ENCODE measurements around the gene LNPEP. TPM values are rescaled to one million over a fixed set of nuclear protein-coding genes. Genes with fewer than 3 reads are reported as not detected.

Gene LNPEP
- total RNA-seq, 1 experiment from 2014 or later: 85.5 TPM

DNA sequence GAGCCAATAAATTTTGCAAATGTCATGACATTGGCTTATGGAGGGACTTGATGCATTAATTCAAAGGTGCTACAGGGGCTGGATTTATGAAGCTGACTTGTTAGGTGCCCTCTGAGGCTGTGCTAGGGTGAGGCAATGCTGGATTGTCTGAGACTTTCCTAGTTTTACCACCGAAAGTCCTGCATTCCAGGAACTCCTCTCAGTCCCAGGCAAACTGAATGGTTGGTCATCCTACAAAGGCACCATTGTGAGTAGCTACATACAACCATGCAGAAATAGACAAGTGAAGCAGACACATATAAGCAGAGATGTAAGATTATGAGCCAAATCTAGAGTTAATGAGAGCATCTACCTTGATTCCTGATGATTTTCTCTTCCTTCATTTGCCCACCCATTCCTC is 111.2 kb downstream of the LNPEP start:
- no peak overlapping the region for H3K4me3 Mint-ChIP-seq (ENCODE audit: low read depth, unreplicated experiment)
- peaks cover 26% of the 10 kb centered on the region for H3K4me1 Mint-ChIP-seq (ENCODE audit: low read depth, unreplicated experiment)
- intact Hi-C loops (cut with micrococcal nuclease; ENCODE audit: unreplicated experiment): loop anchor here (5.0 to 10.0 kb wide), 2 partner anchors 98 to 115 kb away; partner anchors contain the start of gene LIX1
- H3K27me3 Mint-ChIP-seq (ENCODE audit: unreplicated experiment): peaks cover 18% of the 10 kb centered on the region
- no peaks in the 10 kb centered on the region for H3K36me3 Mint-ChIP-seq (ENCODE audit: insufficient read depth, unreplicated experiment)
- TF ChIP-seq, protein P1, sequence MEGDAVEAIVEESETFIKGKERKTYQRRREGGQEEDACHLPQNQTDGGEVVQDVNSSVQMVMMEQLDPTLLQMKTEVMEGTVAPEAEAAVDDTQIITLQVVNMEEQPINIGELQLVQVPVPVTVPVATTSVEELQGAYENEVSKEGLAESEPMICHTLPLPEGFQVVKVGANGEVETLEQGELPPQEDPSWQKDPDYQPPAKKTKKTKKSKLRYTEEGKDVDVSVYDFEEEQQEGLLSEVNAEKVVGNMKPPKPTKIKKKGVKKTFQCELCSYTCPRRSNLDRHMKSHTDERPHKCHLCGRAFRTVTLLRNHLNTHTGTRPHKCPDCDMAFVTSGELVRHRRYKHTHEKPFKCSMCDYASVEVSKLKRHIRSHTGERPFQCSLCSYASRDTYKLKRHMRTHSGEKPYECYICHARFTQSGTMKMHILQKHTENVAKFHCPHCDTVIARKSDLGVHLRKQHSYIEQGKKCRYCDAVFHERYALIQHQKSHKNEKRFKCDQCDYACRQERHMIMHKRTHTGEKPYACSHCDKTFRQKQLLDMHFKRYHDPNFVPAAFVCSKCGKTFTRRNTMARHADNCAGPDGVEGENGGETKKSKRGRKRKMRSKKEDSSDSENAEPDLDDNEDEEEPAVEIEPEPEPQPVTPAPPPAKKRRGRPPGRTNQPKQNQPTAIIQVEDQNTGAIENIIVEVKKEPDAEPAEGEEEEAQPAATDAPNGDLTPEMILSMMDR (IDR thresholded peaks at IDR 0.05; ENCODE audit: unreplicated experiment): no peak
- H3K9me3 Mint-ChIP-seq (ENCODE audit: low read depth, unreplicated experiment): peaks cover 2% of the 10 kb centered on the region
- BruUV-seq (replicated peaks): no TSS peak
- CTCF ChIA-PET: interaction anchor here (0.8 to 1.0 kb wide), 2 partner anchors 178 to 1704 kb away, joined by 3 read pairs; no protein-coding TSS in a partner anchor
- H3K27ac Mint-ChIP-seq (ENCODE audit: unreplicated experiment): no peak overlapping the region
- DNase-seq: no peak

DNA sequence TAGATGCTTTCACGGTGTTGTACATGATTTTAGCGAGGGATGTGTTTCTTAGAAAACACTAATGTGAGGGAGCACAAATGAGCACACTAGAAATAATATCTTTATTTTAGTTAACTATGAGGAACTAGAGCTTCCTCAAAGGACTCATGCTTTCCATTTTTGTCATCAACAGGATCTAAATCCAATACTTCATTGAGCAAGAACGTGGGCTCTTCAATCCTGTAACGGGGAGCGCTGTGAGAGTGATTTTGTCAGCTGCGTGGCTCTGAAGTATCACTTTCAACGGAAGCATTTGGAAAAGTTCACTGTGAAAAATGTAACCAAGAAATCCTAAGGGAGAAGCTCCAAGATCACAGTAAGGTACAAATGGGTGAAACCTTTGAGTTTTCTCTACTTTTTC is 113.3 kb downstream of the LNPEP start:
- Mint-ChIP-seq H3K27me3 (ENCODE audit: unreplicated experiment) (peaks cover 18% of the 10 kb centered on the region), H3K4me3 (ENCODE audit: low read depth, unreplicated experiment) (no peak overlapping the region), H3K4me1 (ENCODE audit: low read depth, unreplicated experiment) (peaks cover 11% of the 10 kb centered on the region), H3K9me3 (ENCODE audit: low read depth, unreplicated experiment) (peaks cover 2% of the 10 kb centered on the region), H3K36me3 (ENCODE audit: insufficient read depth, unreplicated experiment) (no peaks in the 10 kb centered on the region), H3K27ac (ENCODE audit: unreplicated experiment) (no peak overlapping the region)
- CTCF ChIA-PET: no interaction called here
- no peak for DNase-seq
- intact Hi-C loops (cut with micrococcal nuclease; ENCODE audit: unreplicated experiment): loop anchor here (5.0 to 10.0 kb wide), 2 partner anchors 96 to 113 kb away; partner anchors contain the start of gene LIX1
- TF ChIP-seq, protein P1 (IDR thresholded peaks at IDR 0.05; ENCODE audit: unreplicated experiment): no peak
- BruUV-seq (replicated peaks): no TSS peak

DNA sequence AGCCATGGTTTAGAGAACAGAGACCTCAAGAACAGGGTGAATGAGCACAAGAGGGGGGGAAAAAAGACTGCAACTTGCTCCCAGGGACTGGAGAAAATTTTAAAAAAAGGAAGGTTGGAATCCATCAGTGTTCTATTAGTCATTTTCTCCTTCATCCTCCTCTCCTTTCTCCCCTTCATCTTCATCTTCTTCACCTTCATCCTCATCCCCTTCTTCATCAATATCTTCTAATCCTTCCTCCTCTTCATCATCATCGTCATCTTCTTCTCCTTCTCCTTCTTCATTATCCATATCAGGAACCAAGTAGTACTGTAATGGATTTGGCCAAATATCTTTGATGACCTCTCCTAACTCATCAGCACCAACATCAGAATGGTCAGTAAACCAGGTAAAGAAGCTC is 120.4 kb downstream of the LNPEP start:
- Mint-ChIP-seq H3K4me3 (ENCODE audit: low read depth, unreplicated experiment) (no peak overlapping the region), H3K36me3 (ENCODE audit: insufficient read depth, unreplicated experiment) (no peaks in the 10 kb centered on the region), H3K27me3 (ENCODE audit: unreplicated experiment) (peaks cover 16% of the 10 kb centered on the region), H3K9me3 (ENCODE audit: low read depth, unreplicated experiment) (no peaks in the 10 kb centered on the region), H3K4me1 (ENCODE audit: low read depth, unreplicated experiment) (no peaks in the 10 kb centered on the region), H3K27ac (ENCODE audit: unreplicated experiment) (no peak overlapping the region)
- no TSS peak for BruUV-seq (replicated peaks)
- CTCF ChIA-PET: no interaction called here
- no peak for DNase-seq
- TF ChIP-seq, protein P1 (IDR thresholded peaks at IDR 0.05; ENCODE audit: unreplicated experiment): no peak
- intact Hi-C loops (cut with micrococcal nuclease; ENCODE audit: unreplicated experiment): no loop called here

DNA sequence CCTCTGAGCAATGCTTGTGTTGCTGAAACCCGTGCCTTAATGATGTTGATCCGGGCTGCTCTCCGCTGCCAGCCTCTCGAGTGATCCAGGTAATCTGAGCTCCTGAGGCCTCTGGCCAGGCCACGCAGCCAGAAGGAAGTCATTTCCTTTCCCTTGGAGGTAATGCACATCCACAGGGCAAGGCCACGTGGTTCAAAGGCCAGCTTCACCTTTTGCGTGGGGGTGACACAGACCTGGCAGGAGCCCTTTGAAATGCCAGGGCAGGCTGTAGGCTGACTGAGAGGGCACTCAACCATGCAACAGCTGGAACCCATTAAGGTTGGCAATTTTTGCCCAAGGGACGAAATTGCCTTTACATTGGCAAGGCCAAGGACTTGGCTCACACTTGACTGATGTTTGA is 126.2 kb downstream of the LNPEP start:
- Mint-ChIP-seq H3K4me3 (ENCODE audit: low read depth, unreplicated experiment) (no peak overlapping the region), H3K27ac (ENCODE audit: unreplicated experiment) (no peak overlapping the region), H3K9me3 (ENCODE audit: low read depth, unreplicated experiment) (no peaks in the 10 kb centered on the region), H3K27me3 (ENCODE audit: unreplicated experiment) (peaks cover 5% of the 10 kb centered on the region), H3K36me3 (ENCODE audit: insufficient read depth, unreplicated experiment) (no peaks in the 10 kb centered on the region), H3K4me1 (ENCODE audit: low read depth, unreplicated experiment) (peaks cover 6% of the 10 kb centered on the region)
- TF ChIP-seq, protein P1 (IDR thresholded peaks at IDR 0.05; ENCODE audit: unreplicated experiment): no peak
- BruUV-seq (replicated peaks): no TSS peak
- intact Hi-C loops (cut with micrococcal nuclease; ENCODE audit: unreplicated experiment): no loop called here
- CTCF ChIA-PET: no interaction called here
- DNase-seq: no peak
